HG03460 (cell line): ENCODE results near the gene CACNA1G.

ENCODE experiments used
- ATAC-seq: cut with Tn5 transposase; IDR thresholded peaks from one replicate; pipeline ENCODE4 v1.9.1; 2021; ENCODE audit not compliant: unreplicated experiment

The CACNA1G gene

GRCh38 chr17:50565402-50566350 is 5.2 kb downstream of the CACNA1G start:
- no peak for ATAC-seq

GRCh38 chr17:50566886-50567285 is 6.4 kb downstream of the CACNA1G start:
- no peak for ATAC-seq

DNA sequence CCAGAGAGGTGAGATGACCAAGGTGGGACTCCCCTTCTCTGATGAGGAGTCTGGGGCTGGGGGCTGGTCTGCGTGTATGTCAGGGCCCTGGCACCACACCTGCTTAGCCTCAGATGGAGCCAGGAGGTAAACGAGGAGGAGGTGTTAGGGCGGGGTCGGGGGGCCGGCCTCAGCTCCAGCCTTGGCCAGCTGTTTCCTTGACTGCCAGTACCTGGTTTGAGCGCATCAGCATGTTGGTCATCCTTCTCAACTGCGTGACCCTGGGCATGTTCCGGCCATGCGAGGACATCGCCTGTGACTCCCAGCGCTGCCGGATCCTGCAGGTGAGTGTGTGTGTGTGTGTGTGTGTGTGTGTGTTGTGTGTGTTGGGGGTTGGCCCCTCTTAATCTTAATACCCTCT is 8.1 kb downstream of the CACNA1G start:
- ATAC-seq: no peak

- ATAC-seq: no peak
These were observed 9.1 kb downstream of the CACNA1G start for GRCh38 chr17:50569592-50569991.

GRCh38 chr17:50570032-50570431 is 9.5 kb downstream of the CACNA1G start:
- no peak for ATAC-seq

- ATAC-seq: no peak
These were observed 10.0 kb downstream of the CACNA1G start for GRCh38 chr17:50570528-50570927.

GRCh38 chr17:50571681-50572080 is 11.2 kb downstream of the CACNA1G start:
- no peak for ATAC-seq

DNA sequence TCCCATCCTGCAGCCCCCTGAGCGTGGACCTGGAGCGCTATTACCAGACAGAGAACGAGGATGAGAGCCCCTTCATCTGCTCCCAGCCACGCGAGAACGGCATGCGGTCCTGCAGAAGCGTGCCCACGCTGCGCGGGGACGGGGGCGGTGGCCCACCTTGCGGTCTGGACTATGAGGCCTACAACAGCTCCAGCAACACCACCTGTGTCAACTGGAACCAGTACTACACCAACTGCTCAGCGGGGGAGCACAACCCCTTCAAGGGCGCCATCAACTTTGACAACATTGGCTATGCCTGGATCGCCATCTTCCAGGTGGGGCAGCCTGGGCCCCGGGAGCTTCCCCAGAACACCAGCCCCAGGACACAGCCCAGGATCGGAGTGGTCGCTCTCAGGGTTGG is 12.0 kb downstream of the CACNA1G start:
- no peak for ATAC-seq

DNA sequence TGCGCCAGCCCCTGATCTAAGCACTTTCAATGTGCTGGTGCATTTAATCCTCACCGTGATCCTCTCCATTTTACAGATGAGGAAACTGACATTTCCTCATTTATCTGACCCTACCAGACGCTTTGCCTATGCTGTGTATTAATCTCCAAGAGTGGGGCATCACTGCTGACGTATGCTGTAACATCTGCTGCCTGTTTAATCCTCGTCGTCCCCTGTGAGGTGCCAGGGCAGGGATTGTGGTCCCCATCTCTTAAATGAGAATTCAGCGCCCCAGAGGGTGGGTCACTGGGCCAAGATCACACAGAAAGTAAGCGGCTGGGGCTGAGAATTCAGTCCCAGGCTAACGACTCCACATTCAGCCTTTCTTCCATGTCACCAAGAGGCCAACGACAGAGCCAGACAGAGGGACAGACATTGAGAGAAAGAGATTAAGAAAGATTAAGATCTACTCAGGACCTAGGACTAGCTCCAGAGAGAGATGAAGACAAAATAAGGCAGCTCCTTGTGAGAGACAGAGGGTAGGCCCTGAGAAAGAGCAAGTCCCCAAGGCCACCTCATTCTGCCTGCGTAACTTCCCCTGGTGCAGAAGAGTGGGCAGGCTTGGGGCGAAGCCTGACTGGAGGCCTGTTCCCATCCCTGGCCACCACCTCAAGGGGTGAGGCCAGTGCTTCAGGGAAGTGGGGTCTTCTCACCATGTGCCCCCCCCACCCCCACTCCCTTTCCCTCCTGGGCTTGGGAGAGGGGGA is 13.5 kb downstream of the CACNA1G start:
- ATAC-seq: no peak

DNA sequence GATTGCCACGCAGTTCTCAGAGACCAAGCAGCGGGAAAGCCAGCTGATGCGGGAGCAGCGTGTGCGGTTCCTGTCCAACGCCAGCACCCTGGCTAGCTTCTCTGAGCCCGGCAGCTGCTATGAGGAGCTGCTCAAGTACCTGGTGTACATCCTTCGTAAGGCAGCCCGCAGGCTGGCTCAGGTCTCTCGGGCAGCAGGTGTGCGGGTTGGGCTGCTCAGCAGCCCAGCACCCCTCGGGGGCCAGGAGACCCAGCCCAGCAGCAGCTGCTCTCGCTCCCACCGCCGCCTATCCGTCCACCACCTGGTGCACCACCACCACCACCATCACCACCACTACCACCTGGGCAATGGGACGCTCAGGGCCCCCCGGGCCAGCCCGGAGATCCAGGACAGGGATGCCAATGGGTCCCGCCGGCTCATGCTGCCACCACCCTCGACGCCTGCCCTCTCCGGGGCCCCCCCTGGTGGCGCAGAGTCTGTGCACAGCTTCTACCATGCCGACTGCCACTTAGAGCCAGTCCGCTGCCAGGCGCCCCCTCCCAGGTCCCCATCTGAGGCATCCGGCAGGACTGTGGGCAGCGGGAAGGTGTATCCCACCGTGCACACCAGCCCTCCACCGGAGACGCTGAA is 15.2 kb downstream of the CACNA1G start:
- ATAC-seq: no peak

- ATAC-seq: no peak
These were observed 16.3 kb downstream of the CACNA1G start for GRCh38 chr17:50576864-50577263.

GRCh38 chr17:50577451-50577954 is 17.0 kb downstream of the CACNA1G start:
- ATAC-seq: no peak

DNA sequence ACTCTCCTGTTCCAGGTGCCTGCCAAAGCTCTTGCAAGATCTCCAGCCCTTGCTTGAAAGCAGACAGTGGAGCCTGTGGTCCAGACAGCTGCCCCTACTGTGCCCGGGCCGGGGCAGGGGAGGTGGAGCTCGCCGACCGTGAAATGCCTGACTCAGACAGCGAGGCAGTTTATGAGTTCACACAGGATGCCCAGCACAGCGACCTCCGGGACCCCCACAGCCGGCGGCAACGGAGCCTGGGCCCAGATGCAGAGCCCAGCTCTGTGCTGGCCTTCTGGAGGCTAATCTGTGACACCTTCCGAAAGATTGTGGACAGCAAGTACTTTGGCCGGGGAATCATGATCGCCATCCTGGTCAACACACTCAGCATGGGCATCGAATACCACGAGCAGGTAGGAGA is 17.7 kb downstream of the CACNA1G start:
- no peak for ATAC-seq

DNA sequence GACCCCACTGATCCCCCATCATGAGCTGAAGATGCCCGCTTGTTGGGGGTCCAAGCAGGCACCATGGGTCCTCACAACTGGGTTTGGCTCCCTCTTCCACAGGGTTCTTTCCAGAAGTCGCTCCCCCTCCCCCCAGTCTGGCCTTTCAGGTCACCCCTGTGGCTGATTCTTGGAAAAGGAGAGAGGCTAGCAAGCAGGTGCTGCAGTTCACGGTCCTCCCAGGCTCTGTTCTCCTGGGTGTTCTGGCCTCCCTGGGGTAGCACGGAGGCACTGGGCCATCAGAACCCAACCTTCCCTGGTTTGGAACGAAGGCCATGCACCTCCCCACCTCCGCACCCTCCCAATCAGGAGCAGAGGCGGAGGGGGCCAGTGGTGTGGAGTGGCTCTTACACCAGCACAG is 18.9 kb downstream of the CACNA1G start:
- no peak for ATAC-seq

GRCh38 chr17:50580646-50581045 is 20.1 kb downstream of the CACNA1G start:
- no peak for ATAC-seq

GRCh38 chr17:50581316-50581715 is 20.8 kb downstream of the CACNA1G start:
- ATAC-seq: no peak

GRCh38 chr17:50582741-50583140 is 22.2 kb downstream of the CACNA1G start:
- no peak for ATAC-seq

GRCh38 chr17:50583641-50584040 is 23.1 kb downstream of the CACNA1G start:
- ATAC-seq: no peak

- ATAC-seq: no peak
These were observed 23.6 kb downstream of the CACNA1G start for GRCh38 chr17:50584116-50584515.

- no peak for ATAC-seq
These were observed 24.2 kb downstream of the CACNA1G start for GRCh38 chr17:50584749-50585148.

- no peak for ATAC-seq
These were observed 24.8 kb downstream of the CACNA1G start for GRCh38 chr17:50585346-50585745.
